DMS53 treated with DMSO at 0.1 percent for 48 hours (cell line): ENCODE data around the gene GABARAP.

Source experiments
- DNase-seq: peaks from one replicate; lab custom pipeline; 2025; ENCODE audit not compliant: unreplicated experiment; lab: John Stamatoyannopoulos, UW

GABARAP gene

GRCh38 chr17:7208754-7209460, 33.3 kb downstream of the GABARAP start:
- DNase-seq: no peak

GRCh38 chr17:7208027-7208571, 34.1 kb downstream of the GABARAP start:
- no peak for DNase-seq

GRCh38 chr17:7207120-7208001, 34.9 kb downstream of the GABARAP start:
- DNase-seq: no peak

DNA sequence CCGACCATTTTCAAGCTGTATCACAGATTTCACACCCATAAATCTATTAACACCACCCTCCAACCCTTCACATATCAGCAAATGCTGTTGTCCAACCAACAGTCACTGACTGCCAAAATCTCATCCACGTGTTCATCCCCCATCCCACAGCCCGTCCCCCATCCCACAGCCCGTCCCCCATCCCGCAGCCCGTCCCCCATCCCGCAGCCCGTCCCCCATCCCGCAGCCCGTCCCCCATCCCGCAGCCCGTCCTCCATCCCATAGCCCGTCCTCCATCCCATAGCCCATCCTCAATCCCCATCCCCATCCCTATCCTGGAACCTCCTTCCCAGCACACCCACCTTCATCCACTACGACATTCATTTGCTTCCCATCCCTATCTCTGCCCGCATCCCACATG, 36.7 kb downstream of the GABARAP start:
- no peak for DNase-seq

DNA sequence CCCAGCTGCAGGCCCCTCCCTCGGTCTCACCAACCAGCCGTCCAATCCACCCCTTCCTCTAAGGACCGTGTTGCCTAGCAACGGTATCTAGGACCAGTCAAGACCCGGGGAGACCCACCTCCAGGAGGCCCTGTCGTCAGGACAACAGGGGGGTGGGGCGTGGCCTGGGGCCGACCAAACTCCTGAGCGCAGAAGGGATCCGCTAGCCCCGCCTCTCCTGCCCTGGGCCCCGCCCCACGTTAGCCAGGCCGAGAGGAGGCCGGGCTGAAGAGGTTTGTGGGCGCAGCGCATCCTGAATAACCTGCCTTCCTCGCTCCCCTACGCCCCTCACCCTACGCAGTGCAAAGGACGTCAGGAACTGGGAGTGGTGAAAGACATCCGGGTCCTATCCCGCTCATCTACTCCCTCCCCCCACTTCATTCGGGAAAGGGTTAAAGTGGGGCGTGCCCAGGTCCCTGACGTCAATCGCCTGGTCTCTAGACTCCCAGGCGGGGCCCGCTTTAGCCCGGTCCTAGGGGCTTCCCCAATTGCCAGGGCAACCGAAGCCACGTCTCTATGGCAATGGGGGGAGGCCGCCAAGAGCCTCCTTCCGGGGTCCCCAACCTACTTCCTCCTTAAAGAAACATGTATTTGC, 37.3 kb downstream of the GABARAP start:
- peak; percentile 88 for DNase-seq

- no peak for DNase-seq
These were observed 37.9 kb downstream of the GABARAP start for GRCh38 chr17:7204336-7204735.

GRCh38 chr17:7203391-7203790, 38.9 kb downstream of the GABARAP start:
- DNase-seq: no peak

GRCh38 chr17:7196651-7197401, 45.4 kb downstream of the GABARAP start:
- no peak for DNase-seq

GRCh38 chr17:7195971-7196370, 46.3 kb downstream of the GABARAP start:
- DNase-seq: no peak

- DNase-seq: no peak
These were observed 49.8 kb downstream of the GABARAP start for GRCh38 chr17:7192271-7192937.

GRCh38 chr17:7191571-7192270, 50.5 kb downstream of the GABARAP start:
- DNase-seq: peak; percentile 9

DNA sequence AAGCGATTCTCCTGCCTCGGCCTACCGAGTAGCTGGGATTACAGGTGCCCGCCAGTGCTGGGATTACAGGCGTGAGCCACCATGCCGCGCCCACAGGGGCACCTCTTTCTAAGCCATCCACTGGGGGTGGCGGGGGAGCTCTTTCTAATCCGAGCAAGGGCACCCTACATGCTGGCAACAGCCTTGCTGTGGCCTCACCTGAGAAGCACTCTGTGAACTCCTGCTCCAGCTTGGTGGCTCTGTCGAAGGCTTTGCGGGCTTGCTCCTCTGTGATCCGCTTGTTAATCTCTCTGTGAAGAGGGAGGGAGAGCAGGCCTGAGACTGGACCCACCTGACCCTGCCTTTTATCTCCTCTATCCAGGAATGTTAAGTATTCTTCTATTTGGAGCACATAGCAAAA, 51.2 kb downstream of the GABARAP start:
- no peak for DNase-seq

- no peak for DNase-seq
These were observed 51.9 kb downstream of the GABARAP start for GRCh38 chr17:7190276-7190917.
